ENCODE results near the gene MIDN. TPM values are rescaled to one million over a fixed set of nuclear protein-coding genes. Genes with fewer than 3 reads are reported as not detected.

MIDN gene
- polyA plus RNA-seq, 1 donor from 2014 or later, result 24.8 TPM

DNA sequence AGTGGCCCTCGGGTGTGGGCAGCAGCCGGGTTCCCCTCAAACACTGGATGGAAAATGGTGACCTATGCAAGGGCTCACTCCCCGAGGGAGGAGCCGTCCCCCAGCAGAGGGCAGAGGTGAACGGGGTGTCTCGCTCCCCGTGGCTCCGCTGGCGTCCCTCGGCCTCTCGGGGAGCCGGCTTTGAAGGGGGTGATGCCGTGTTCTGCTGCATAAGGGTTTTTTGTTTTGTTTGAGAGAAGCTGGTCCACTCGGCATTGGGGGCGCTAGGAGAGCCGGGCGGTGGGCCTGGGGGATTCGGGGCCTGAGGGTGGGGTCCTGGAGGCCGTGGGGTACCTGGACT is 41.3 kb downstream of the MIDN start:
- Histone ChIP-seq H3K27me3 (ENCODE audit: insufficient read depth, low read depth, low read length) (no peaks in the 10 kb centered on the region), H3K4me3 (ENCODE audit: low read length) (no peak overlapping the region), H3K36me3 (ENCODE audit: insufficient read depth, low read length) (no peaks in the 10 kb centered on the region), H3F3A (ENCODE audit: insufficient read depth, low read length, poor library complexity, severe bottlenecking) (no peaks in the 10 kb centered on the region), H3K9ac (ENCODE audit: low read length) (no peak overlapping the region), H4K20me1 (ENCODE audit: insufficient read depth) (no peaks in the 10 kb centered on the region), H3K27ac (ENCODE audit: low read length) (no peak overlapping the region), H3K9me2 (ENCODE audit: insufficient read depth, low read length) (no peaks in the 10 kb centered on the region), H3K9me3 (ENCODE audit: low read length) (no peaks in the 10 kb centered on the region), H2AFZ (ENCODE audit: low read depth, low read length) (no peak overlapping the region), H3K4me2 (ENCODE audit: low read length) (no peak overlapping the region), H3K79me2 (replicated peaks; ENCODE audit: insufficient read depth, low read length) (peaks cover 31% of the 10 kb centered on the region)
- TF ChIP-seq EZH2 (IDR thresholded peaks at IDR 0.05; ENCODE audit: borderline replicate concordance, insufficient read depth, low read length, poor library complexity, severe bottlenecking), result no peak
- TF ChIP-seq MXI1 (conservative IDR thresholded peaks at IDR 0.05; ENCODE audit: poor library complexity, severe bottlenecking), result no peak
- TF ChIP-seq TAF1 (IDR thresholded peaks at IDR 0.05; ENCODE audit: low read depth), result no peak
- no peak for TF ChIP-seq SMC3 (conservative IDR thresholded peaks at IDR 0.05; ENCODE audit: poor library complexity)
- TF ChIP-seq POLR2AphosphoS5 (IDR thresholded peaks at IDR 0.05), result no peak
- no peak for TF ChIP-seq EP300 (conservative IDR thresholded peaks at IDR 0.05; ENCODE audit: poor library complexity, severe bottlenecking)
- no peak for TF ChIP-seq RAD21 (conservative IDR thresholded peaks at IDR 0.05)
- TF ChIP-seq, protein P1, sequence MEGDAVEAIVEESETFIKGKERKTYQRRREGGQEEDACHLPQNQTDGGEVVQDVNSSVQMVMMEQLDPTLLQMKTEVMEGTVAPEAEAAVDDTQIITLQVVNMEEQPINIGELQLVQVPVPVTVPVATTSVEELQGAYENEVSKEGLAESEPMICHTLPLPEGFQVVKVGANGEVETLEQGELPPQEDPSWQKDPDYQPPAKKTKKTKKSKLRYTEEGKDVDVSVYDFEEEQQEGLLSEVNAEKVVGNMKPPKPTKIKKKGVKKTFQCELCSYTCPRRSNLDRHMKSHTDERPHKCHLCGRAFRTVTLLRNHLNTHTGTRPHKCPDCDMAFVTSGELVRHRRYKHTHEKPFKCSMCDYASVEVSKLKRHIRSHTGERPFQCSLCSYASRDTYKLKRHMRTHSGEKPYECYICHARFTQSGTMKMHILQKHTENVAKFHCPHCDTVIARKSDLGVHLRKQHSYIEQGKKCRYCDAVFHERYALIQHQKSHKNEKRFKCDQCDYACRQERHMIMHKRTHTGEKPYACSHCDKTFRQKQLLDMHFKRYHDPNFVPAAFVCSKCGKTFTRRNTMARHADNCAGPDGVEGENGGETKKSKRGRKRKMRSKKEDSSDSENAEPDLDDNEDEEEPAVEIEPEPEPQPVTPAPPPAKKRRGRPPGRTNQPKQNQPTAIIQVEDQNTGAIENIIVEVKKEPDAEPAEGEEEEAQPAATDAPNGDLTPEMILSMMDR (IDR thresholded peaks at IDR 0.05; ENCODE audit: poor library complexity, severe bottlenecking), result no peak
- TF ChIP-seq, protein P2, sequence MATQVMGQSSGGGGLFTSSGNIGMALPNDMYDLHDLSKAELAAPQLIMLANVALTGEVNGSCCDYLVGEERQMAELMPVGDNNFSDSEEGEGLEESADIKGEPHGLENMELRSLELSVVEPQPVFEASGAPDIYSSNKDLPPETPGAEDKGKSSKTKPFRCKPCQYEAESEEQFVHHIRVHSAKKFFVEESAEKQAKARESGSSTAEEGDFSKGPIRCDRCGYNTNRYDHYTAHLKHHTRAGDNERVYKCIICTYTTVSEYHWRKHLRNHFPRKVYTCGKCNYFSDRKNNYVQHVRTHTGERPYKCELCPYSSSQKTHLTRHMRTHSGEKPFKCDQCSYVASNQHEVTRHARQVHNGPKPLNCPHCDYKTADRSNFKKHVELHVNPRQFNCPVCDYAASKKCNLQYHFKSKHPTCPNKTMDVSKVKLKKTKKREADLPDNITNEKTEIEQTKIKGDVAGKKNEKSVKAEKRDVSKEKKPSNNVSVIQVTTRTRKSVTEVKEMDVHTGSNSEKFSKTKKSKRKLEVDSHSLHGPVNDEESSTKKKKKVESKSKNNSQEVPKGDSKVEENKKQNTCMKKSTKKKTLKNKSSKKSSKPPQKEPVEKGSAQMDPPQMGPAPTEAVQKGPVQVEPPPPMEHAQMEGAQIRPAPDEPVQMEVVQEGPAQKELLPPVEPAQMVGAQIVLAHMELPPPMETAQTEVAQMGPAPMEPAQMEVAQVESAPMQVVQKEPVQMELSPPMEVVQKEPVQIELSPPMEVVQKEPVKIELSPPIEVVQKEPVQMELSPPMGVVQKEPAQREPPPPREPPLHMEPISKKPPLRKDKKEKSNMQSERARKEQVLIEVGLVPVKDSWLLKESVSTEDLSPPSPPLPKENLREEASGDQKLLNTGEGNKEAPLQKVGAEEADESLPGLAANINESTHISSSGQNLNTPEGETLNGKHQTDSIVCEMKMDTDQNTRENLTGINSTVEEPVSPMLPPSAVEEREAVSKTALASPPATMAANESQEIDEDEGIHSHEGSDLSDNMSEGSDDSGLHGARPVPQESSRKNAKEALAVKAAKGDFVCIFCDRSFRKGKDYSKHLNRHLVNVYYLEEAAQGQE (IDR thresholded peaks at IDR 0.05; ENCODE audit: borderline replicate concordance), result no peak

DNA sequence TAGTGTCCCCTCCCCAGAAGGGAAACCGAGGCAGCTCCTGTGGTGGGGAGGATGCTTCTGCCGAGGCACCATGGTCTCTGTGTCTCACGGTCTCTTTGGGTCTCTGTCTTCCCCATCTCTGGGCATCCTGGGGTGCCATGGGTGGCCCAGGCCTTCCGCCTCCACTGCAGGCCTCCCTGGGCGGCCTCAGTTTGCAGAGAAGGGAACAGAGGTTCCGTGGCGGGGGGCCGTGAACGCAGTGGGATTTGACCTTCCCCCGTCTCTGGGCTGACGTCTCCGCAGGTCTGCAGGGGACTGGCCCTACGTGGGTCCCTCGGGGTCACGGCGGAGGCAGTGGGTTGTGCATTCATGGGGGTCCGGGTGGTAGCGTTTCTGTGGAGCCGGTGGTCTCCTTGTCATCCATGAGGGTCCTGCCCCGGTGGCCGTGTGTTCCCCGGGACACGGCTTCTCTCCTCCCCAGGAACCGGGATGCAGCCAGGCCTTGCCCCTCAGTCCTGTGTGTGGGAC is 41.9 kb downstream of the MIDN start:
- H3K36me3 ChIP-seq (ENCODE audit: insufficient read depth, low read length), result no peaks in the 10 kb centered on the region
- no peak overlapping the region for H3K9ac ChIP-seq (ENCODE audit: low read length)
- H3K9me3 ChIP-seq (ENCODE audit: low read length), result no peaks in the 10 kb centered on the region
- no peaks in the 10 kb centered on the region for H3K27me3 ChIP-seq (ENCODE audit: insufficient read depth, low read depth, low read length)
- TF ChIP-seq TAF1 (IDR thresholded peaks at IDR 0.05; ENCODE audit: low read depth) (no peak), MXI1 (conservative IDR thresholded peaks at IDR 0.05; ENCODE audit: poor library complexity, severe bottlenecking) (no peak), POLR2AphosphoS5 (IDR thresholded peaks at IDR 0.05) (no peak), RAD21 (conservative IDR thresholded peaks at IDR 0.05) (no peak), EZH2 (IDR thresholded peaks at IDR 0.05; ENCODE audit: borderline replicate concordance, insufficient read depth, low read length, poor library complexity, severe bottlenecking) (no peak), EP300 (conservative IDR thresholded peaks at IDR 0.05; ENCODE audit: poor library complexity, severe bottlenecking) (no peak), SMC3 (conservative IDR thresholded peaks at IDR 0.05; ENCODE audit: poor library complexity) (no peak)
- TF ChIP-seq, protein P2 (IDR thresholded peaks at IDR 0.05; ENCODE audit: borderline replicate concordance), result no peak
- TF ChIP-seq, protein P1 (IDR thresholded peaks at IDR 0.05; ENCODE audit: poor library complexity, severe bottlenecking), result no peak
- no peak overlapping the region for H3K27ac ChIP-seq (ENCODE audit: low read length)
- H2AFZ ChIP-seq (ENCODE audit: low read depth, low read length), result no peak overlapping the region
- H3K9me2 ChIP-seq (ENCODE audit: insufficient read depth, low read length), result no peaks in the 10 kb centered on the region
- H3K4me2 ChIP-seq (ENCODE audit: low read length), result no peak overlapping the region
- no peaks in the 10 kb centered on the region for H4K20me1 ChIP-seq (ENCODE audit: insufficient read depth)
- H3K79me2 ChIP-seq (replicated peaks; ENCODE audit: insufficient read depth, low read length), result peaks cover 31% of the 10 kb centered on the region
- no peaks in the 10 kb centered on the region for H3F3A ChIP-seq (ENCODE audit: insufficient read depth, low read length, poor library complexity, severe bottlenecking)
- H3K4me3 ChIP-seq (ENCODE audit: low read length), result no peak overlapping the region
